H1 (cell line): Measurements from ENCODE around the gene LAMA3. TPM values are rescaled to one million over a fixed set of nuclear protein-coding genes. Genes with fewer than 3 reads are reported as not detected.

ENCODE experiments used
- CTCF ChIA-PET: fragments of 300-600 bp; sonication (Branson Sonifier 250); formaldehyde crosslinking; loops from one replicate; lab custom pipeline; 2021; ENCODE audit not compliant: partially characterized antibody; lab: Charles Lee
- POLR2A ChIA-PET: fragments of 300-600 bp; sonication (Branson Sonifier 250); formaldehyde crosslinking; loops from one replicate; lab custom pipeline; 2021; ENCODE audit warnings: inconsistent platforms; ENCODE audit not compliant: partially characterized antibody; lab: Charles Lee
- DNase-seq, 2 experiments: peaks; one replicate each; pipeline versions ENCODE4 v3.0.0 to v3.0.0-alpha.2; 2010 to 2022; ENCODE audit warnings: low spot score in 2 of 2, low read depth in 1 of 2, mixed read lengths in 1 of 2
- FAIRE-seq: peaks from 2 replicates; lab custom pipeline; 2011; peaks lifted over from hg19 to GRCh38; lab: Jason Lieb, UNC
- H2AFZ ChIP-seq: 2 replicates; pipeline ENCODE4 v1.8.1; 2012; ENCODE audit warnings: low read length, inconsistent platforms
- H2AK5ac ChIP-seq: 2 replicates; pipeline ENCODE4 v1.6.1; 2013; ENCODE audit warnings: low read depth, low read length
- H2BK120ac ChIP-seq: replicated peaks from 2 replicates; pipeline ENCODE3; 2013; ENCODE audit warnings: low read depth, low read length, inconsistent platforms
- H2BK12ac ChIP-seq: 2 replicates; pipeline ENCODE4 v1.6.1; 2013; ENCODE audit warnings: low read depth, low read length
- H2BK15ac ChIP-seq: 2 replicates; pipeline ENCODE4 v1.6.1; 2013; ENCODE audit warnings: low read length
- H2BK20ac ChIP-seq: 2 replicates; pipeline ENCODE4 v1.6.1; 2013; ENCODE audit warnings: low read length
- H2BK5ac ChIP-seq: 2 replicates; pipeline ENCODE4 v1.6.1; 2013; ENCODE audit warnings: low read depth, low read length
- H3K14ac ChIP-seq: 2 replicates; pipeline ENCODE4 v1.6.1; 2013; ENCODE audit warnings: inconsistent platforms; ENCODE audit not compliant: insufficient read length
- H3K18ac ChIP-seq: 2 replicates; pipeline ENCODE4 v1.6.1; 2013; ENCODE audit warnings: low read length; ENCODE audit errors: extremely low read depth
- H3K23ac ChIP-seq: 2 replicates; pipeline ENCODE4 v1.6.1; 2013; ENCODE audit warnings: inconsistent platforms; ENCODE audit not compliant: insufficient read length
- H3K23me2 ChIP-seq: 2 replicates; pipeline ENCODE4 v1.6.1; 2013; ENCODE audit warnings: low read depth, low read length
- H3K27ac ChIP-seq: 2 replicates; pipeline ENCODE4 v1.6.1; 2011; ENCODE audit warnings: low read depth, low read length, inconsistent platforms
- H3K27me3 ChIP-seq, 4 experiments: replicated peaks in 1 of 4; 1 replicate in 1 of 4; 2 replicates in 3 of 4; pipeline versions ENCODE4 v1.6.1 to v1.8.1; 2011 to 2013; ENCODE audit warnings: low read length in 3 of 4, mild to moderate bottlenecking in 3 of 4, inconsistent platforms in 2 of 4, mixed read lengths in 2 of 4, moderate library complexity in 1 of 4; ENCODE audit not compliant: control insufficient read depth in 3 of 4, insufficient read depth in 3 of 4; ENCODE audit errors: extremely low read depth in 1 of 4
- H3K36me3 ChIP-seq, 4 experiments: 2 replicates each; pipeline versions ENCODE4 v1.6.1 to v1.8.1; 2011 to 2013; ENCODE audit warnings: mild to moderate bottlenecking in 4 of 4, low read length in 3 of 4, moderate library complexity in 2 of 4, control low read depth in 1 of 4, inconsistent platforms in 1 of 4; ENCODE audit not compliant: insufficient read depth in 4 of 4, control insufficient read depth in 2 of 4
- H3K4ac ChIP-seq: replicated peaks from 2 replicates; pipeline ENCODE3; 2013; ENCODE audit warnings: low read length, low read depth, mixed read lengths, inconsistent platforms; ENCODE audit not compliant: insufficient read length
- H3K4me1 ChIP-seq, 4 experiments: replicated peaks in 1 of 4; 1 replicate in 1 of 4; 2 replicates in 3 of 4; pipeline versions ENCODE4 v1.6.1 to v1.8.1; 2011 to 2013; ENCODE audit warnings: low read length in 3 of 4, inconsistent platforms in 2 of 4, mixed read lengths in 1 of 4; ENCODE audit not compliant: insufficient read depth in 4 of 4, control insufficient read depth in 3 of 4
- H3K4me2 ChIP-seq, 2 experiments: 2 replicates each; pipeline versions ENCODE4 v1.6.1 to v1.8.1; 2011 to 2013; ENCODE audit warnings: low read depth in 2 of 2, low read length in 2 of 2, control low read depth in 1 of 2, inconsistent platforms in 1 of 2, mild to moderate bottlenecking in 1 of 2; ENCODE audit not compliant: insufficient read depth in 1 of 2
- H3K4me3 ChIP-seq, 4 experiments: fragments of 200-600, 300-600 bp in 1 of 4; sonication (generic), shearing (Covaris generic), sonication (Bioruptor Twin) in 1 of 4; 2 replicates each; pipeline versions ENCODE4 v1.5.1 to v1.8.1; 2011 to 2016; ENCODE audit warnings: low read length in 4 of 4, low read depth in 3 of 4, control low read depth in 2 of 4, inconsistent platforms in 2 of 4, mild to moderate bottlenecking in 2 of 4, mixed read lengths in 1 of 4, moderate library complexity in 1 of 4; ENCODE audit not compliant: insufficient read depth in 2 of 4; ENCODE audit errors: extremely low read depth in 1 of 4
- H3K56ac ChIP-seq: replicated peaks from 2 replicates; pipeline ENCODE3; 2013; ENCODE audit warnings: low read depth, mild to moderate bottlenecking, mixed read lengths, low read length, inconsistent platforms; ENCODE audit not compliant: insufficient read length
- H3K79me1 ChIP-seq: 2 replicates; pipeline ENCODE4 v1.6.1; 2013; ENCODE audit warnings: low read depth, low read length, control low read depth
- H3K79me2 ChIP-seq, 2 experiments: 2 replicates each; pipeline versions ENCODE4 v1.6.1 to v1.8.1; 2012 to 2013; ENCODE audit warnings: low read length in 2 of 2, mild to moderate bottlenecking in 2 of 2, inconsistent platforms in 1 of 2; ENCODE audit not compliant: insufficient read depth in 2 of 2, control insufficient read depth in 1 of 2
- H3K9ac ChIP-seq, 4 experiments: replicated peaks in 1 of 4; 1 replicate in 1 of 4; 2 replicates in 3 of 4; pipeline versions ENCODE4 v1.6.1 to v1.8.1; 2011 to 2013; ENCODE audit warnings: low read depth in 3 of 4, low read length in 3 of 4, control low read depth in 2 of 4, mild to moderate bottlenecking in 2 of 4, moderate library complexity in 2 of 4, inconsistent platforms in 1 of 4; ENCODE audit errors: extremely low read depth in 1 of 4
- H3K9me3 ChIP-seq, 2 experiments: 2 replicates each; pipeline versions ENCODE4 v1.6.1 to v1.8.1; 2012 to 2013; ENCODE audit warnings: mild to moderate bottlenecking in 2 of 2, moderate library complexity in 2 of 2, control low read depth in 1 of 2, inconsistent platforms in 1 of 2, low read depth in 1 of 2, low read length in 1 of 2, mixed read lengths in 1 of 2; ENCODE audit not compliant: insufficient read depth in 2 of 2
- H4K20me1 ChIP-seq, 2 experiments: replicated peaks in 1 of 2; 2 replicates each; pipeline versions ENCODE3 to v1.8.1; 2011 to 2013; ENCODE audit warnings: inconsistent platforms in 2 of 2, low read length in 2 of 2, mild to moderate bottlenecking in 1 of 2; ENCODE audit not compliant: insufficient read depth in 2 of 2, control insufficient read depth in 1 of 2
- H4K5ac ChIP-seq: 2 replicates; pipeline ENCODE4 v1.6.1; 2013; ENCODE audit warnings: low read length, low read depth, mixed read lengths, inconsistent platforms; ENCODE audit not compliant: insufficient read length
- H4K8ac ChIP-seq: 2 replicates; pipeline ENCODE4 v1.8.0; 2013; ENCODE audit warnings: mild to moderate bottlenecking, moderate library complexity, low read length, inconsistent platforms; ENCODE audit not compliant: insufficient read depth; ENCODE audit errors: extremely low read depth
- H4K91ac ChIP-seq: replicated peaks from 2 replicates; pipeline ENCODE3; 2013; ENCODE audit warnings: low read length, mixed read lengths, inconsistent platforms; ENCODE audit not compliant: insufficient read length
- CBX5 ChIP-seq: fragments of 300-800, 300-1000 bp; sonication (generic); IDR thresholded peaks from 2 replicates; pipeline ENCODE4 v1.7.1; 2016; ENCODE audit warnings: antibody characterized with exemption, low read length, low read depth
- CBX8 ChIP-seq: fragments of 300-800, 300-1000 bp; sonication (generic); IDR thresholded peaks from 2 replicates; pipeline ENCODE4 v1.7.1; 2016; ENCODE audit warnings: low read depth, low read length, borderline replicate concordance
- CREB1 ChIP-seq: IDR thresholded peaks from 2 replicates; pipeline ENCODE4 v1.6.1; 2012; ENCODE audit warnings: inconsistent platforms
- KDM5A ChIP-seq: fragments of 200-600 bp; IDR thresholded peaks from 2 replicates; pipeline ENCODE4 v1.7.1; 2012; ENCODE audit warnings: mild to moderate bottlenecking, low read length, inconsistent platforms, mixed read lengths
- NANOG ChIP-seq: IDR thresholded peaks from 2 replicates; pipeline ENCODE4 v1.6.1; 2011; ENCODE audit warnings: low read length, low read depth, mild to moderate bottlenecking, inconsistent platforms; ENCODE audit not compliant: insufficient read depth, poor library complexity, severe bottlenecking
- RAD21 ChIP-seq, 2 experiments: IDR thresholded peaks in 1 of 2; conservative IDR thresholded peaks in 1 of 2; 2 replicates each; pipeline ENCODE4 v1.6.1; 2011; ENCODE audit warnings: low read depth in 2 of 2, low read length in 2 of 2, improper control_type of control experiment in 1 of 2, inconsistent platforms in 1 of 2, mild to moderate bottlenecking in 1 of 2, moderate library complexity in 1 of 2
- RXRA ChIP-seq: IDR thresholded peaks from 2 replicates; pipeline ENCODE4 v1.6.1; 2011; ENCODE audit warnings: low read depth, mild to moderate bottlenecking, low read length, moderate library complexity; ENCODE audit not compliant: insufficient read depth
- SIX5 ChIP-seq: IDR thresholded peaks from 2 replicates; pipeline ENCODE4 v1.6.1; 2011; ENCODE audit warnings: mild to moderate bottlenecking, low read depth, low read length
- TBP ChIP-seq: IDR thresholded peaks from 2 replicates; pipeline ENCODE4 v1.6.1; 2011; ENCODE audit warnings: low read depth, low read length, improper control_type of control experiment
- USF2 ChIP-seq: IDR thresholded peaks from 2 replicates; pipeline ENCODE4 v1.6.1; 2011; ENCODE audit warnings: low read length, improper control_type of control experiment
- WGBS, 2 experiments: shearing (Covaris generic) in 1 of 2; methylation state at CpG; one replicate each; pipeline versions ENCODE4 v1.1.6 to v1.1.7; 2013 to 2015; ENCODE audit warnings: low lambda C conversion rate in 2 of 2, mixed read lengths in 2 of 2, inconsistent platforms in 1 of 2, low coverage in 1 of 2, missing lambda C conversion rate in 1 of 2; ENCODE audit not compliant: insufficient replicate concordance in 2 of 2, insufficient coverage in 1 of 2, insufficient read length in 1 of 2; ENCODE audit errors: extremely low coverage in 1 of 2, missing lambda C conversion rate in 1 of 2; 5-methylcytosine and 5-hydroxymethylcytosine counted together
- polyA plus RNA-seq, 7 experiments: library from polyadenylated mRNA; depleted of rRNA in 3 of 7; stranded (reverse) in 5 of 7; unstranded in 2 of 7; fragments of >200 nt in 5 of 7; fragments of 200-250 nt in 2 of 7; gene quantifications; 1 replicate in 5 of 7; 2 replicates in 1 of 7; 4 replicates in 1 of 7; pipeline versions ENCODE4 v1.2.1 to v1.2.3, GENCODE V29; 2011 to 2013; ENCODE audit warnings: missing spikeins in 2 of 7, mixed read lengths in 2 of 7
- total RNA-seq: library from RNA; stranded (reverse); fragmentation: NEBNext Ultra II Directional; extraction: Animal tissue kit (Norgen Biotek cat#: 25700); gene quantifications from 2 replicates; pipeline ENCODE4 v1.2.1, GENCODE V29; 2021

Gene LAMA3
- total and polyA plus RNA-seq, 2 of the 8 experiments (the other 6 are each of a cell fraction or from before 2014, with no cell fraction given), result 0.76 to 5.0 TPM

DNA sequence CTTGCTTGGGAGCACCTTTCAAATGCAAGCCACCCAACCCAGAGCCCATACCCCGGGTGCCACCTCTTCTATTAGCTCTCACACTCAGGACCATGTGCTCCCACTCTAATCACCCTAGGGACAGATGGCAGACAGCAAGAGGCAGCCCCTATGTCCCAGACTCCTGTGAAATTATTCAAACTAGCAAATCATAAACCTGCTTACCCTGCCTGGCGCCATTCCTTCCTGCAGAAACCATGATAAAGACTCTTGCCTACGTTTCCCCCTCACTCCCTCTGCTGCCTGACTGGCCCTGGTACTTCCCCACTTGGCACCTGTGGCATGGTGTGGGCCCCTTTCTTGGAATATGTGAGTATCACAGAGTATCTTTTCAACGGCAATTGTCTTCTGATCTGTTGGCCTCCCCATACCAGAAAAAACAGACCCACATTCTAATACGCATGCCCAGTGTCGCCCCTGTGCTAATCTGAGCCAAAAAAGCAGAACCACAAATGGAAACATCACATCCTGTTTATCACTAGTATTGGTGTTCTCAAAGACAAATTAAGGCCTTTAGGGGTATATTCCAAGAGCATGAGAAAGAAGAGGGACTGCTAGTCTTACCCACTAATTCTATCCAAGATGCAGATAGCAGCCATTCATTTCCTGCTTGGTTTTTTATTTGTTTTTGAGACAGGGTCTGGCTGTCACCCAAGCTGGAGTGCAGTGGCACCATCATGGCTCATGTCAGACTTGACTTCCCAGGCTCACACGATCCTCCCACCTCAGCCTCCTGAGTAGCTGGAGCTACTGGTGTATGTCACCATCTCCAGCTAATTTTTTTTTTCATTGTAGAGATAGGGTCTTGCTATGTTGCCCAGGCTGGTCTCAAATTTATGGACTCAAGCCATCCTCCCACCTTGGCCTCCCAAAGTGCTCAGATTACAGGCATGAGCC is 281.2 kb downstream of the LAMA3 start:
- CTCF ChIA-PET, result interaction anchor here (0.7 kb wide), 1 partner anchor 10 kb away, joined by 3 read pairs; no protein-coding TSS in a partner anchor
- no peak for TF ChIP-seq RAD21 (IDR thresholded peaks at IDR 0.05 in 1 of 2, conservative IDR thresholded peaks at IDR 0.05 in 1 of 2; ENCODE audit: low read depth in 2 of 2, low read length in 2 of 2)
- TF ChIP-seq NANOG, result no peak
- no peak for TF ChIP-seq KDM5A
- TF ChIP-seq CREB1, result no peak
- TF ChIP-seq CBX8, result no peak
- no peak for TF ChIP-seq CBX5
- no peak for TF ChIP-seq TBP
- no peak for TF ChIP-seq USF2
- no peak for TF ChIP-seq SIX5
- no peak for TF ChIP-seq RXRA

More for the DNA sequence above, 281.2 kb downstream of the LAMA3 start:
- H2BK5ac ChIP-seq, result no peak overlapping the region
- 0 out of 7 replicates have a peak, but pooled peaks cover 0 to 2% (median 0%) of the 10 kb centered on the region in 4 experiments for H3K4me1 ChIP-seq
- DNase-seq (no peak), FAIRE-seq (no peak)
- no peak overlapping the region for H3K14ac ChIP-seq
- no peaks in the 10 kb centered on the region for H3K9me3 ChIP-seq
- H2BK15ac ChIP-seq, result no peak overlapping the region; the same call in 1 of the 2 replicates
- no peak overlapping the region for H2AFZ ChIP-seq
- H3K9ac ChIP-seq, result no peak overlapping the region
- H3K23ac ChIP-seq, result no peak overlapping the region
- no peak overlapping the region for H3K4me3 ChIP-seq
- no peaks in the 10 kb centered on the region for H3K36me3 ChIP-seq
- H3K27ac ChIP-seq, result no peak overlapping the region
- H3K23me2 ChIP-seq, result no peaks in the 10 kb centered on the region
- no peak overlapping the region for H2AK5ac ChIP-seq
- no peak overlapping the region for H4K8ac ChIP-seq
- H2BK20ac ChIP-seq, result peak overlapping the region; percentile 16; the same call in 1 of the 2 replicates
- no peak overlapping the region for H3K56ac ChIP-seq
- no peaks in the 10 kb centered on the region for H3K27me3 ChIP-seq
- H4K20me1 ChIP-seq, result no peaks in the 10 kb centered on the region
- H3K4me2 ChIP-seq, result no peak overlapping the region
- POLR2A ChIA-PET, result interaction anchor here (0.6 kb wide), 1 partner anchor 169 kb away, joined by 3 read pairs; no protein-coding TSS in a partner anchor
- WGBS, 2 experiments, result 80% methylated on average over 7 of the region's 7 CpGs; no CpG with 5 or more reads in 1 of the 2 experiments
- no peak overlapping the region for H3K4ac ChIP-seq
- no peak overlapping the region for H2BK120ac ChIP-seq
- H4K91ac ChIP-seq, result no peak overlapping the region
- no peak overlapping the region for H4K5ac ChIP-seq
- H3K79me2 ChIP-seq, result no peaks in the 10 kb centered on the region
- H2BK12ac ChIP-seq, result no peak overlapping the region
- H3K79me1 ChIP-seq, result no peaks in the 10 kb centered on the region
- no peak overlapping the region for H3K18ac ChIP-seq
